GM12801 (cell line): ENCODE results near the gene BTC.

ENCODE experiments used
- CTCF ChIP-seq: IDR thresholded peaks from one replicate; pipeline ENCODE4 v1.5.1; 2011; ENCODE audit warnings: control low read depth; ENCODE audit not compliant: insufficient read length; ENCODE audit errors: extremely low read depth

The BTC gene

GRCh38 chr4:74794382-74795010, at the start of gene BTC:
Gene BTC (minus strand): TSS chr4:74794523. CDS start chr4:74794325, 198 bp downstream.
- TF ChIP-seq CTCF = no peak

- TF ChIP-seq CTCF = no peak
Measured at GRCh38 chr4:74840936-74841509, 46.7 kb upstream of the BTC start.

- no peak for TF ChIP-seq CTCF
Measured at GRCh38 chr4:74838746-74839370, 44.5 kb upstream of the BTC start.

- no peak for TF ChIP-seq CTCF
Measured at GRCh38 chr4:74830928-74831327, 36.6 kb upstream of the BTC start.

GRCh38 chr4:74823194-74823593, 28.9 kb upstream of the BTC start:
- TF ChIP-seq CTCF = no peak

GRCh38 chr4:74822603-74823002, 28.3 kb upstream of the BTC start:
- no peak for TF ChIP-seq CTCF

- TF ChIP-seq CTCF = no peak
Measured at GRCh38 chr4:74821541-74821940, 27.2 kb upstream of the BTC start.
